Measurements from ENCODE around the gene GPR156. TPM values are rescaled to one million over a fixed set of nuclear protein-coding genes. Genes with fewer than 3 reads are reported as not detected.

GPR156 gene
- total RNA-seq, 6 donors from 2014 or later, result 0.20 to 1.0 (median 0.24) TPM; not detected in 1

DNA sequence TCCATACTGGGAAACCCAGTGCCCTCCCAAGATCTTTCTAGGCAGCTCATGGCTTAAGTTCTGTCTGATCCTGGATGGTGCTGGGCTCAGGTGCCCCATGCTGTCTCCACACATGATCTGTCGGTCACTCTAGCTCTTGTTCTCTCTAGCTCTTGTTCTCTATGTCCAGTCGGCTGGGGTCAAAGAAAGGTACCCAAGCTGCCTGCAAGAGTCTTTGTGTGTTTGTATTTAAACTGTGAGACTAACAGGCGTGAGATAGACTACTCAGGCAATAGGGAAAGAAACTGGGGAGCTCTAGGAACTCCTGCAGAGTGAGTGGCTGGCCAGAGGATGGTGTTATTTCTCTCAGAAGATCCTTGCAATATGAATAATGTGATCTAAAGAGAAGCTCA is 40.2 kb downstream of the GPR156 start:
- DNase-seq, result no peak
- no peaks in the 10 kb centered on the region for H3K9me3 ChIP-seq
- WGBS, 2 donors, result 64 to 71% methylated on average over 3 of the region's 3 CpGs
- H3K27ac ChIP-seq, result no peak overlapping the region
- no peak for ATAC-seq (ENCODE audit: low FRiP score in 2 of 2)
- H3K4me3 ChIP-seq, result no peak overlapping the region
- no peaks in the 10 kb centered on the region for H3K4me1 ChIP-seq
- no peaks in the 10 kb centered on the region for H3K27me3 ChIP-seq
- H3K36me3 ChIP-seq, result no peaks in the 10 kb centered on the region
- TF ChIP-seq CTCF (IDR thresholded peaks at IDR 0.05) (no peak), POLR2A (IDR thresholded peaks at IDR 0.05) (no peak)

- ATAC-seq (ENCODE audit: low FRiP score in 2 of 2), result no peak
- no peak for TF ChIP-seq POLR2AphosphoS5 (IDR thresholded peaks at IDR 0.05)
- no peak for TF ChIP-seq POLR2A (IDR thresholded peaks at IDR 0.05)
- no peak for TF ChIP-seq EP300 (IDR thresholded peaks at IDR 0.05)
- no peak for TF ChIP-seq CTCF (IDR thresholded peaks at IDR 0.05)
- 90 to 91% methylated on average over 2 of the region's 2 CpGs for WGBS, 2 donors
- Histone ChIP-seq H3K27ac (no peak overlapping the region), H3K4me1 (no peaks in the 10 kb centered on the region), H3K4me3 (no peak overlapping the region), H3K27me3 (no peaks in the 10 kb centered on the region), H3K9me3 (no peaks in the 10 kb centered on the region), H3K36me3 (no peaks in the 10 kb centered on the region)
- no peak for DNase-seq
Measured at GRCh38 chr3:120239644-120240043, 45.4 kb downstream of the GPR156 start.

- Histone ChIP-seq H3K4me1 (no peaks in the 10 kb centered on the region), H3K4me3 (no peak overlapping the region), H3K27me3 (no peaks in the 10 kb centered on the region), H3K9me3 (peaks cover 0 to 4% (median 2%) of the 10 kb centered on the region in 4 donors), H3K36me3 (no peaks in the 10 kb centered on the region), H3K27ac (no peak overlapping the region)
- no peak for TF ChIP-seq EP300 (IDR thresholded peaks at IDR 0.05)
- TF ChIP-seq POLR2AphosphoS5 (IDR thresholded peaks at IDR 0.05), result no peak
- no peak for TF ChIP-seq CTCF (IDR thresholded peaks at IDR 0.05)
- TF ChIP-seq POLR2A (IDR thresholded peaks at IDR 0.05), result no peak
- DNase-seq (no peak), ATAC-seq (ENCODE audit: low FRiP score in 2 of 2) (no peak)
- WGBS, 2 donors, result 77 to 79% methylated on average over 2 of the region's 2 CpGs
Measured at GRCh38 chr3:120227710-120228347, 57.2 kb downstream of the GPR156 start.

- DNase-seq, result no peak
Measured at GRCh38 chr3:120224237-120224636, 60.8 kb downstream of the GPR156 start.

More at GRCh38 chr3:120224237-120224636, 60.8 kb downstream of the GPR156 start:
- H3K36me3 ChIP-seq, result no peaks in the 10 kb centered on the region
- no peaks in the 10 kb centered on the region for H3K27me3 ChIP-seq
- no peak overlapping the region for H3K27ac ChIP-seq
- no peaks in the 10 kb centered on the region for H3K9me3 ChIP-seq
- no peak for ATAC-seq (ENCODE audit: low FRiP score in 2 of 2)
- TF ChIP-seq POLR2A (IDR thresholded peaks at IDR 0.05) (no peak), CTCF (IDR thresholded peaks at IDR 0.05) (no peak), EP300 (IDR thresholded peaks at IDR 0.05) (no peak)
- 88 to 91% methylated on average over 2 of the region's 2 CpGs for WGBS, 2 donors
- no peak overlapping the region for H3K4me3 ChIP-seq
- H3K4me1 ChIP-seq, result no peaks in the 10 kb centered on the region

Measured in upper lobe of left lung (tissue), 6 donors.